ENCODE results near the gene SLC25A25.

DNA sequence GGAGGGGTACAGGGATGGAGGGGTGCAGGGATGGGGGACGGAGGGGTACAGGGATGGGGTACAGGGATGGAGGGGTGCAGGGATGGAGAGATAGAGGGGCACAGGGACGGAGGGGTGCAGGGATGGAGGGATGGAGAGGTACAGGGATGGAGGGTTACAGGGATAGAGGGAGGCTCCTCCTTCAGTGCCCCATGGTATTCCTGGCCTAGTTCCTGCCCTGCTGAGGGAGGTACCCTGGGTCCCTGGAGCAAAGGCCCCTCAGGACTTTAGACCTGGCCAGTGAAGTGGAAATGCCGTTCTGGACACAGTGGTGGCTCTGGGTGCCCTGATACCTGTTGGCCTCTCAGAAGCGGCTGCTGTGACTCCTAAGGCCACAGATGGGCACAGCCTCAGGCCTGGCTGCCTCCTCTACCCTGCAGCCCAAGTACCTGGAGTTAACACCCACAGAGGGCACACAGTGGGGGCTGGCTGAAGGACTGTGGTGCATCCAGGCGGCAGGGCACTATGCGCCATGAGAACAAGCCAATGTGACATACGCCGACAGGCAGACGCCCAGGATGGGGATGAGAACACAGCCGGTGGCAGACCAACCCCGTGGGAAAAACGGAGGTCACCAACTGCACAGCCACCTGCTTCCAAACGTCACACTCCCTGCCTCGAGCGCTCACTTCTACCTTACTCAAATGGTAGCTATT is 51.1 kb downstream of the SLC25A25 start:
- TF ChIP-seq CTCF (IDR thresholded peaks at IDR 0.05 in 8 of 11, conservative IDR thresholded peaks at IDR 0.05 in 3 of 11) (peak in 1 of 11 experiments; percentile 13), POLR2AphosphoS5 (IDR thresholded peaks at IDR 0.05) (peak in 2 of 3 donors; percentile 24 to 49)
